Measurements from ENCODE around the gene MYBPC1.
"Not testable (repeated sequence)": the region's sequence is repeated elsewhere in the genome, so short reads cannot be mapped to it uniquely, and the experiment has no call there.

MYBPC1 gene

DNA sequence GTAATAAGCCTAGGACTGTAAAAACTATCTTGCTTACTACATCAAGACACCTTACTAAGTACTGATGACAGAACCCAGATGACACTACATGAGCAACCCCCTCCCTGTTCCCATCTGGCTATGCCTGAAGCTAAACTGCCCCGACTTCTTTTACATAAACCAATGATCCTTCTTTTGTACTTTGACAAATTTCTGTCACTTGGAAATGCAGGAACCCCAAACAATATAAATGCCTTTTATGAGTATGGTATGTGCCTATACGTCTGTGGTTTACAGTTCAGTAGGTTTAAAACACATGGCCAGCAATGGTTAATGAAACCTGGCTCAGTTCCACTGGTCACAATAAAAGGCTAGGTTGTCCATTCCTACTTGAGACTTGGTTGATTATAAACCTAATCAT, 138.4 kb downstream of the MYBPC1 start:
- DNase-seq: no peak
- Histone ChIP-seq H3K4me1 (no peaks in the 10 kb centered on the region), H3K27me3 (no peaks in the 10 kb centered on the region), H3K9me3 (no peaks in the 10 kb centered on the region), H3K4me3 (ENCODE audit: low read depth, low read length) (no peak overlapping the region), H3K36me3 (no peaks in the 10 kb centered on the region; the same call in 1 of the 2 replicates)
- TF ChIP-seq, protein P1, sequence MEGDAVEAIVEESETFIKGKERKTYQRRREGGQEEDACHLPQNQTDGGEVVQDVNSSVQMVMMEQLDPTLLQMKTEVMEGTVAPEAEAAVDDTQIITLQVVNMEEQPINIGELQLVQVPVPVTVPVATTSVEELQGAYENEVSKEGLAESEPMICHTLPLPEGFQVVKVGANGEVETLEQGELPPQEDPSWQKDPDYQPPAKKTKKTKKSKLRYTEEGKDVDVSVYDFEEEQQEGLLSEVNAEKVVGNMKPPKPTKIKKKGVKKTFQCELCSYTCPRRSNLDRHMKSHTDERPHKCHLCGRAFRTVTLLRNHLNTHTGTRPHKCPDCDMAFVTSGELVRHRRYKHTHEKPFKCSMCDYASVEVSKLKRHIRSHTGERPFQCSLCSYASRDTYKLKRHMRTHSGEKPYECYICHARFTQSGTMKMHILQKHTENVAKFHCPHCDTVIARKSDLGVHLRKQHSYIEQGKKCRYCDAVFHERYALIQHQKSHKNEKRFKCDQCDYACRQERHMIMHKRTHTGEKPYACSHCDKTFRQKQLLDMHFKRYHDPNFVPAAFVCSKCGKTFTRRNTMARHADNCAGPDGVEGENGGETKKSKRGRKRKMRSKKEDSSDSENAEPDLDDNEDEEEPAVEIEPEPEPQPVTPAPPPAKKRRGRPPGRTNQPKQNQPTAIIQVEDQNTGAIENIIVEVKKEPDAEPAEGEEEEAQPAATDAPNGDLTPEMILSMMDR (IDR thresholded peaks at IDR 0.05; ENCODE audit: low read depth, low read length): no peak

DNA sequence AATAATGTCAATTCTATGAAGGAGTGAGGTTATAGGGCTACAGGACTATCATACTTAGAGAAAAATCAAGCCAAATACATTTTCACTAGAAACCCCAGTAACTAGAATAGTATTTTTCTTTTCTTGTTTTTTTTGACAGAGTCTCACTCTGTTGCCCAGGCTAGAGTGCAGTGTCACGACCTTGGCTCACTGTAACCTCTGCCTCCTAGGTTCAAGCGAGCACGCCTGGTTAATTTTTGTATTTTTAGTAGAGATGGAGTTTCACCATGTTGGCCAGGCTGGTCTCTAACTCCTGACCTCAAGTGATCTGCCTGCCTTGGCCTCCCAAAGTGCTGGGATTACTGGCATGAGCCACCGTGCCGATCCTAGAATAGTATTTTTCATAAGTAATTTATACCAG, 139.7 kb downstream of the MYBPC1 start:
- not testable (repeated sequence) for DNase-seq; H3K4me1 ChIP-seq; H3K36me3 ChIP-seq; H3K27me3 ChIP-seq; H3K9me3 ChIP-seq; H3K4me3 ChIP-seq (ENCODE audit: low read depth, low read length)
